ENCODE results near the gene TRAPPC11. TPM values are rescaled to one million over a fixed set of nuclear protein-coding genes. Genes with fewer than 3 reads are reported as not detected.
"Not testable (repeated sequence)": the region's sequence is repeated elsewhere in the genome, so short reads cannot be mapped to it uniquely, and the experiment has no call there.

The TRAPPC11 gene
- total RNA-seq, 1 experiment from 2014 or later, result 21.1 TPM

DNA sequence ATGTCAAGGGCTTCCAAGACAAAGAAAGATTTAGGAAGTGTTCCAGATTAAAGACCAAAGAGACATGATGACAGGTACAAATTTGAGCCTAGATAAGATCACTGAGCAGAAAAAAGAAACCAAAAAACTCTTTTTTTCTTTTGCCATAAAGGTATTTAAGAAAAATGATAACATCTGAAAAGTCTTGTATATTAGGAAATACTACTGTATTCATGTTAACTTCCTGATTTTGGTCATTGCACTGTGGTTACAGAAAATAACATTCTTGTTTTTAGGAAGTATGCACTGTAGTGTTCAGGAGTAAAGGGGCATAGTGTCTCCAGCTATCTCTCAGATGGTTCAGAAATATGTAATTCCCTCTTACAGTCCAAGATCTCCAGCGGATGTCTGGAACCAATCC lies 37.2 kb upstream of the TRAPPC11 start:
- no peak overlapping the region for H3K27ac ChIP-seq (ENCODE audit: low read length)
- no peaks in the 10 kb centered on the region for H3K27me3 ChIP-seq (ENCODE audit: control insufficient read depth, insufficient read depth, low read length)
- H3K4me1 ChIP-seq (ENCODE audit: control insufficient read depth, insufficient read depth, low read length), result no peaks in the 10 kb centered on the region
- H3K9me3 ChIP-seq (ENCODE audit: control insufficient read depth, insufficient read depth, low read depth, low read length), result no peaks in the 10 kb centered on the region
- ATAC-seq, result no peak
- no peak for DNase-seq (ENCODE audit: low read depth, low spot score)
- BruUV-seq (replicated peaks), result no TSS peak
- no peak overlapping the region for H3K4me3 ChIP-seq (ENCODE audit: low read depth in 2 of 2, low read length in 2 of 2)
- CTCF ChIA-PET, result no interaction called here
- no peaks in the 10 kb centered on the region for H3K36me3 ChIP-seq (ENCODE audit: control insufficient read depth, insufficient read depth, low read length)
- POLR2A ChIA-PET, result no interaction called here
- intact Hi-C loops (cut with micrococcal nuclease; ENCODE audit: unreplicated experiment), result no loop called here
- no peak for TF ChIP-seq TCF7L2 (IDR thresholded peaks at IDR 0.05; ENCODE audit: low read depth, low read length)
- TF ChIP-seq, protein P1, sequence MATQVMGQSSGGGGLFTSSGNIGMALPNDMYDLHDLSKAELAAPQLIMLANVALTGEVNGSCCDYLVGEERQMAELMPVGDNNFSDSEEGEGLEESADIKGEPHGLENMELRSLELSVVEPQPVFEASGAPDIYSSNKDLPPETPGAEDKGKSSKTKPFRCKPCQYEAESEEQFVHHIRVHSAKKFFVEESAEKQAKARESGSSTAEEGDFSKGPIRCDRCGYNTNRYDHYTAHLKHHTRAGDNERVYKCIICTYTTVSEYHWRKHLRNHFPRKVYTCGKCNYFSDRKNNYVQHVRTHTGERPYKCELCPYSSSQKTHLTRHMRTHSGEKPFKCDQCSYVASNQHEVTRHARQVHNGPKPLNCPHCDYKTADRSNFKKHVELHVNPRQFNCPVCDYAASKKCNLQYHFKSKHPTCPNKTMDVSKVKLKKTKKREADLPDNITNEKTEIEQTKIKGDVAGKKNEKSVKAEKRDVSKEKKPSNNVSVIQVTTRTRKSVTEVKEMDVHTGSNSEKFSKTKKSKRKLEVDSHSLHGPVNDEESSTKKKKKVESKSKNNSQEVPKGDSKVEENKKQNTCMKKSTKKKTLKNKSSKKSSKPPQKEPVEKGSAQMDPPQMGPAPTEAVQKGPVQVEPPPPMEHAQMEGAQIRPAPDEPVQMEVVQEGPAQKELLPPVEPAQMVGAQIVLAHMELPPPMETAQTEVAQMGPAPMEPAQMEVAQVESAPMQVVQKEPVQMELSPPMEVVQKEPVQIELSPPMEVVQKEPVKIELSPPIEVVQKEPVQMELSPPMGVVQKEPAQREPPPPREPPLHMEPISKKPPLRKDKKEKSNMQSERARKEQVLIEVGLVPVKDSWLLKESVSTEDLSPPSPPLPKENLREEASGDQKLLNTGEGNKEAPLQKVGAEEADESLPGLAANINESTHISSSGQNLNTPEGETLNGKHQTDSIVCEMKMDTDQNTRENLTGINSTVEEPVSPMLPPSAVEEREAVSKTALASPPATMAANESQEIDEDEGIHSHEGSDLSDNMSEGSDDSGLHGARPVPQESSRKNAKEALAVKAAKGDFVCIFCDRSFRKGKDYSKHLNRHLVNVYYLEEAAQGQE (IDR thresholded peaks at IDR 0.05; ENCODE audit: insufficient read depth in 1 of 2, low read depth in 2 of 2, low read length in 1 of 2), result no peak
- TF ChIP-seq, protein P2, sequence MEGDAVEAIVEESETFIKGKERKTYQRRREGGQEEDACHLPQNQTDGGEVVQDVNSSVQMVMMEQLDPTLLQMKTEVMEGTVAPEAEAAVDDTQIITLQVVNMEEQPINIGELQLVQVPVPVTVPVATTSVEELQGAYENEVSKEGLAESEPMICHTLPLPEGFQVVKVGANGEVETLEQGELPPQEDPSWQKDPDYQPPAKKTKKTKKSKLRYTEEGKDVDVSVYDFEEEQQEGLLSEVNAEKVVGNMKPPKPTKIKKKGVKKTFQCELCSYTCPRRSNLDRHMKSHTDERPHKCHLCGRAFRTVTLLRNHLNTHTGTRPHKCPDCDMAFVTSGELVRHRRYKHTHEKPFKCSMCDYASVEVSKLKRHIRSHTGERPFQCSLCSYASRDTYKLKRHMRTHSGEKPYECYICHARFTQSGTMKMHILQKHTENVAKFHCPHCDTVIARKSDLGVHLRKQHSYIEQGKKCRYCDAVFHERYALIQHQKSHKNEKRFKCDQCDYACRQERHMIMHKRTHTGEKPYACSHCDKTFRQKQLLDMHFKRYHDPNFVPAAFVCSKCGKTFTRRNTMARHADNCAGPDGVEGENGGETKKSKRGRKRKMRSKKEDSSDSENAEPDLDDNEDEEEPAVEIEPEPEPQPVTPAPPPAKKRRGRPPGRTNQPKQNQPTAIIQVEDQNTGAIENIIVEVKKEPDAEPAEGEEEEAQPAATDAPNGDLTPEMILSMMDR (IDR thresholded peaks at IDR 0.05), result no peak
- no peak for TF ChIP-seq SIN3A (IDR thresholded peaks at IDR 0.05; ENCODE audit: borderline replicate concordance, insufficient read depth, low read depth, low read length)
- no peak for TF ChIP-seq POLR2AphosphoS5 (IDR thresholded peaks at IDR 0.05; ENCODE audit: low read depth, low read length)
- in situ Hi-C loops (cut with HindIII; ENCODE audit: low pct_unique_long_range_greater_than_20kb, low sequenced_read_pairs), result no loop called here

DNA sequence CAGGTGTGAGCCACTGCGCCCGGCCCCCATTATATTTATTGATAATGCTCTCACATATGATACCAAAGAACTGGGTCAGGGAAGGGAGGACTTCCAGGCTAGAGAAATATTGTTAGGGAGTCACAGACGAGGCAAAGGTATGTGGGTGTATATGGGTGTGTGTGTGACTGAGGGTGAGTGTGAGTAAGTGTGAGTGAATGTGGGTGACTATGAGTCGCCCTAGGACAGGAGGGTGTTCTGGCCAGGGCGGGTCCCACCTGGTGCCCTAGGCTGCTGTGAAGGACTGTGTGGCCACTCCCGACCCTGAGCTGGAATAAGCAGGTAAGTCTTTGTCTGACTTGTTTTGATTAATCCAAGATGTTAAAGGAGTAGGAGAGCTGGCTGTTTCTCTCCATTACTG lies 34.5 kb upstream of the TRAPPC11 start:
- H3K27ac ChIP-seq (ENCODE audit: low read length), result no peak overlapping the region
- intact Hi-C loops (cut with micrococcal nuclease; ENCODE audit: unreplicated experiment), result no loop called here
- TF ChIP-seq SIN3A (IDR thresholded peaks at IDR 0.05; ENCODE audit: borderline replicate concordance, insufficient read depth, low read depth, low read length), result no peak
- ChIA-PET CTCF (no interaction called here), POLR2A (no interaction called here)
- H3K4me1 ChIP-seq (ENCODE audit: control insufficient read depth, insufficient read depth, low read length), result no peaks in the 10 kb centered on the region
- no peak overlapping the region for H3K4me3 ChIP-seq (ENCODE audit: low read depth in 2 of 2, low read length in 2 of 2)
- DNase-seq (ENCODE audit: low read depth, low spot score) (no peak), ATAC-seq (no peak)
- in situ Hi-C loops (cut with HindIII; ENCODE audit: low pct_unique_long_range_greater_than_20kb, low sequenced_read_pairs), result no loop called here
- no peaks in the 10 kb centered on the region for H3K9me3 ChIP-seq (ENCODE audit: control insufficient read depth, insufficient read depth, low read depth, low read length)
- BruUV-seq (replicated peaks), result no TSS peak
- no peaks in the 10 kb centered on the region for H3K36me3 ChIP-seq (ENCODE audit: control insufficient read depth, insufficient read depth, low read length)
- no peaks in the 10 kb centered on the region for H3K27me3 ChIP-seq (ENCODE audit: control insufficient read depth, insufficient read depth, low read length)

DNA sequence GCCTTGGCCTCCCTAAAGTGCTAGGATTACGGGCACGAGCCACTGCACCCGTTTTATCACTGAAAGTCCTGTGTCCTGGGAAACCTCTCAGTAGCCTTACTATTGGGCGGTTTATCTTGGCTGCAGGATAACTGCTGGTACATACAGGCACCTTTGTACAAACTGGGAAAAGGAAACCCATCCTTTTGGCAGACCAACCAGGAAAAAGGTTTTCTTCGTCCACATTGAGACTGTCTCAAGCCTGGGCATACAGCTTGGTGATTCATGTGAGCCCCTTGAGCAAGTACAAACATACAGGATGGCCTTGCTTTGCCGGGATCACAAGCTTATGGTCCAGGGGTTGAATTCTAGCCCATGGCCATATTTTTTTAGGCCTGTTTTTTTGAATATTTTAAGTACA lies 32.9 kb upstream of the TRAPPC11 start:
- in situ Hi-C loops (cut with HindIII; ENCODE audit: low pct_unique_long_range_greater_than_20kb, low sequenced_read_pairs), result no loop called here
- BruUV-seq (replicated peaks), result no TSS peak
- DNase-seq (ENCODE audit: low read depth, low spot score) (no peak), ATAC-seq (no peak)
- Histone ChIP-seq H3K9me3 (ENCODE audit: control insufficient read depth, insufficient read depth, low read depth, low read length) (no peaks in the 10 kb centered on the region), H3K4me1 (ENCODE audit: control insufficient read depth, insufficient read depth, low read length) (no peaks in the 10 kb centered on the region), H3K27me3 (ENCODE audit: control insufficient read depth, insufficient read depth, low read length) (no peaks in the 10 kb centered on the region), H3K4me3 (ENCODE audit: low read depth in 2 of 2, low read length in 2 of 2) (no peak overlapping the region), H3K27ac (ENCODE audit: low read length) (no peak overlapping the region), H3K36me3 (ENCODE audit: control insufficient read depth, insufficient read depth, low read length) (no peaks in the 10 kb centered on the region)
- POLR2A ChIA-PET, result no interaction called here
- intact Hi-C loops (cut with micrococcal nuclease; ENCODE audit: unreplicated experiment), result no loop called here
- CTCF ChIA-PET, result no interaction called here
- TF ChIP-seq, protein P2 (IDR thresholded peaks at IDR 0.05), result no peak
- no peak for TF ChIP-seq TCF7L2 (IDR thresholded peaks at IDR 0.05; ENCODE audit: low read depth, low read length)
- TF ChIP-seq, protein P1 (IDR thresholded peaks at IDR 0.05; ENCODE audit: insufficient read depth in 1 of 2, low read depth in 2 of 2, low read length in 1 of 2), result no peak

DNA sequence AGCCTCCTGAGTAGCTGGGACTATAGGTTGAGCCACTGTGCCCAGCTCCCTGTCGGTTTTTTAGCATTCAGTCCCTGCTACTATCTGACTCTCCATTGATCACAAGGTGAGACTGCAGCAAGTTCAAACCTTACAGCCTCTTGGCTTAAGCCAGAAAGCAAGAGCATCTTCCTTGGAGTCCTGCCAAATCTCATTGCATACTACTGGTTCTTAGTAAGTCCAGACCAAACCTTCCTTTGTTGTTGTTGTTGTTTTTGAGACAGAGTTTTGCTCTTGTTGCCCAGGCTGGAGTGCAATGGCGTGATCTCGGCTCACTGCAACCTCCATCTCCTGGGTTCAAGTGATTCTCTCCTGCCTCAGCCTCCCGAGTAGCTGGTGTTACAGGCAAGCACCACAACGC lies 31.8 kb upstream of the TRAPPC11 start:
- intact Hi-C loops (cut with micrococcal nuclease; ENCODE audit: unreplicated experiment); H3K9me3 ChIP-seq (ENCODE audit: control insufficient read depth, insufficient read depth, low read depth, low read length); in situ Hi-C loops (cut with HindIII; ENCODE audit: low pct_unique_long_range_greater_than_20kb, low sequenced_read_pairs); H3K36me3 ChIP-seq (ENCODE audit: control insufficient read depth, insufficient read depth, low read length); H3K27ac ChIP-seq (ENCODE audit: low read length); BruUV-seq (replicated peaks); ATAC-seq; CTCF ChIA-PET; H3K27me3 ChIP-seq (ENCODE audit: control insufficient read depth, insufficient read depth, low read length); H3K4me1 ChIP-seq (ENCODE audit: control insufficient read depth, insufficient read depth, low read length); H3K4me3 ChIP-seq (ENCODE audit: low read depth in 2 of 2, low read length in 2 of 2); POLR2A ChIA-PET; DNase-seq (ENCODE audit: low read depth, low spot score): not testable (repeated sequence)

Measured in Panc1 (cell line).